ENCODE results near the gene SCARF1. TPM values are rescaled to one million over a fixed set of nuclear protein-coding genes. Genes with fewer than 3 reads are reported as not detected.

SCARF1 gene
- total RNA-seq, 1 donor from 2014 or later, result 2.1 TPM

GRCh38 chr17:1621273-1621954 is 24.1 kb downstream of the SCARF1 start:
- H3K27ac Mint-ChIP-seq, result no peak overlapping the region
- H3K4me3 Mint-ChIP-seq, result no peak overlapping the region
- no peak for DNase-seq (ENCODE audit: low spot score in 2 of 2, unreplicated experiment in 2 of 2)
- peaks cover 3% of the 10 kb centered on the region for H3K36me3 Mint-ChIP-seq
- peaks cover 1% of the 10 kb centered on the region for H3K27me3 Mint-ChIP-seq (ENCODE audit: low read depth)
- no peaks in the 10 kb centered on the region for H3K9me3 Mint-ChIP-seq
- H3K4me1 Mint-ChIP-seq, result no peaks in the 10 kb centered on the region
- no peak for TF ChIP-seq CTCF (IDR thresholded peaks at IDR 0.05; ENCODE audit: unreplicated experiment)

GRCh38 chr17:1620486-1620885 is 25.0 kb downstream of the SCARF1 start:
- Mint-ChIP-seq H3K27ac (no peak overlapping the region), H3K4me1 (no peaks in the 10 kb centered on the region), H3K4me3 (no peak overlapping the region), H3K9me3 (no peaks in the 10 kb centered on the region), H3K27me3 (ENCODE audit: low read depth) (no peaks in the 10 kb centered on the region), H3K36me3 (no peaks in the 10 kb centered on the region)
- no peak for TF ChIP-seq CTCF (IDR thresholded peaks at IDR 0.05; ENCODE audit: unreplicated experiment)
- no peak for DNase-seq (ENCODE audit: low spot score in 2 of 2, unreplicated experiment in 2 of 2)

GRCh38 chr17:1617620-1618174 is 27.8 kb downstream of the SCARF1 start:
- no peaks in the 10 kb centered on the region for H3K4me1 Mint-ChIP-seq
- no peak for DNase-seq (ENCODE audit: low spot score in 2 of 2, unreplicated experiment in 2 of 2)
- no peaks in the 10 kb centered on the region for H3K27me3 Mint-ChIP-seq (ENCODE audit: low read depth)

GRCh38 chr17:1616101-1616500 is 29.4 kb downstream of the SCARF1 start:
- Mint-ChIP-seq H3K4me1 (no peaks in the 10 kb centered on the region), H3K27ac (no peak overlapping the region), H3K36me3 (no peaks in the 10 kb centered on the region), H3K27me3 (ENCODE audit: low read depth) (no peaks in the 10 kb centered on the region), H3K4me3 (no peak overlapping the region), H3K9me3 (no peaks in the 10 kb centered on the region)
- DNase-seq (ENCODE audit: low spot score in 2 of 2, unreplicated experiment in 2 of 2), result no peak
- TF ChIP-seq CTCF (IDR thresholded peaks at IDR 0.05; ENCODE audit: unreplicated experiment), result no peak

More at GRCh38 chr17:1617620-1618174, 27.8 kb downstream of the SCARF1 start:
- Mint-ChIP-seq H3K36me3 (no peaks in the 10 kb centered on the region), H3K27ac (no peak overlapping the region), H3K4me3 (no peak overlapping the region), H3K9me3 (no peaks in the 10 kb centered on the region)
- TF ChIP-seq CTCF (IDR thresholded peaks at IDR 0.05; ENCODE audit: unreplicated experiment), result no peak

- no peaks in the 10 kb centered on the region for H3K9me3 Mint-ChIP-seq
Measured at GRCh38 chr17:1612400-1612799, 33.1 kb downstream of the SCARF1 start.

More at GRCh38 chr17:1612400-1612799, 33.1 kb downstream of the SCARF1 start:
- no peak for TF ChIP-seq CTCF (IDR thresholded peaks at IDR 0.05; ENCODE audit: unreplicated experiment)
- H3K36me3 Mint-ChIP-seq, result no peaks in the 10 kb centered on the region
- no peaks in the 10 kb centered on the region for H3K4me1 Mint-ChIP-seq
- no peaks in the 10 kb centered on the region for H3K27me3 Mint-ChIP-seq (ENCODE audit: low read depth)
- no peak overlapping the region for H3K27ac Mint-ChIP-seq
- no peak overlapping the region for H3K4me3 Mint-ChIP-seq
- DNase-seq (ENCODE audit: low spot score in 2 of 2, unreplicated experiment in 2 of 2), result no peak

Measured in mesothelial cell of epicardium (in vitro differentiated cells).